GM21390 (cell line): Measurements from ENCODE around the gene TKTL2.

Experiments
- ATAC-seq: cut with Tn5 transposase; IDR thresholded peaks from one replicate; pipeline ENCODE4 v1.9.1; 2021; ENCODE audit not compliant: unreplicated experiment

Gene TKTL2

GRCh38 chr4:163473576-163473975 is at the start of gene TKTL2:
TKTL2 (minus strand) TSS chr4:163473754; CDS start chr4:163473734, 20 bp downstream.
- no peak for ATAC-seq

GRCh38 chr4:163515198-163515597 is 41.6 kb upstream of the TKTL2 start:
- ATAC-seq, result no peak

DNA sequence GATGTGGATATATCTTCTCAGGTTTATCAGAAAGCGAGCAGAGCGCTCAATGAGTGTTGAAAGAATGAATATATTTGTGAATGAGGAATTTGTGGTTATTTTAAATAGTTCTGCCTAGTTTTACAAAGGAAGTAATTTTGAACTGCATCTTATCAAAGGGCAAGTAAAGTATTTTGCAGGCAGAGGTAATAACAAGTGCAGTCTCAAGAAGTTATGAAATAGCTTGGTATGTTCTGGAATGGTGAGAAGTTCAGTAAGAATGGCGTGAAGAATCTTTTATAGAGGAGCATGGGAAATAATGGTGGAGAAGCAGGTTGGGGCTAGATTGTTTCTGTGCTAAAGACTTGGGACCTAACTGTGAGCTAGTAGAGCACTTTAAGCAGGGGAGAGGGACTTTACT is 31.8 kb upstream of the TKTL2 start:
- no peak for ATAC-seq

GRCh38 chr4:163500586-163500985 is 27.0 kb upstream of the TKTL2 start:
- ATAC-seq, result no peak

GRCh38 chr4:163495900-163496299 is 22.3 kb upstream of the TKTL2 start:
- peak; percentile 20 for ATAC-seq

DNA sequence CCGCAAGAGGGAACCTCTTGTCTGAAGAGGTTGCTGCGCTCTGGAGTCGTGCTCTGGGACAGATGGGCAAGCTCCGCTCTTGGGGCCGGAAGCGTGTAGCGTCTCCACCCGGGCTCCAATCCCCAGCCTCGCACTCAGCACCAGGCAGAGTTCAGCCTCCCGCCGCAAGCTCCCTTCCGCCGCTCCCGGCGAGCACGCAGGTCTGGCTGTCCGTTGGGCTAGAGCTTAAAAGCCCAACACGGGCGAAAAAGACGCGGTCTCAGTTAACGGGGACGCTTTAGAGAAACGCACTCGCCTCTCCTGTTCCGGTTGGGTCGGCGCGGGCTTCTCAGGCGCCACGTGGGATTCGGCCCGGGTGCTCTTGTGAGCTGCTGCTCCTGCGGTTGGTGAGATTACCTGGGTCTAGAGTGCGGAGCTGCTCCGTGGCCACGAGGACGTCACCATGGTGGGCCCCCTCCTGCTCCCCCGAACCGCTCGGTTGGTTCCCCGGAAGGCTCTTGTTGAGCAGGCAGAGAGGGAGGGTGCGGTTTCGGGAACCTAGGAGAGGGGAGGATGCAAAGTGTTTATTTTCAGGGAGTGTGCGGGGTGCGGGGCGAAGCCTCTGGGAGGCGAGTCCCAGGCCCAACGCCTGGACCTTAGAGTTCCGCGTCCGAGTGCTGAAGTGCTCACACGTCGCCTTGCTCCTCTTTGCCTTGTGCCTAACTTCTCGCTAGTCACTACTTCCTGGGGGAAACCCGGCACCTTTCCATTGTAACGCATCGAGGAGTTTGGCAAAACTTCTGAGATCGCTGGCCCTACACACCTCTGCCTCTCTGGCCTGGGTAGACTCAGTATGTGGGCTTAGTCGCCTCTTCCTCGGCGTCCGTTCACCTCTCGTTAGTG is 21.0 kb upstream of the TKTL2 start, which contains the start of gene TMA16:
Gene TMA16, plus strand, starts transcription at position 331 of the 882 bp plus-strand sequence. Its CDS starts 112 bp downstream, at position 443.
- peak; percentile 80 for ATAC-seq

GRCh38 chr4:163493643-163494359 is 20.2 kb upstream of the TKTL2 start:
- peak; percentile 35 for ATAC-seq

DNA sequence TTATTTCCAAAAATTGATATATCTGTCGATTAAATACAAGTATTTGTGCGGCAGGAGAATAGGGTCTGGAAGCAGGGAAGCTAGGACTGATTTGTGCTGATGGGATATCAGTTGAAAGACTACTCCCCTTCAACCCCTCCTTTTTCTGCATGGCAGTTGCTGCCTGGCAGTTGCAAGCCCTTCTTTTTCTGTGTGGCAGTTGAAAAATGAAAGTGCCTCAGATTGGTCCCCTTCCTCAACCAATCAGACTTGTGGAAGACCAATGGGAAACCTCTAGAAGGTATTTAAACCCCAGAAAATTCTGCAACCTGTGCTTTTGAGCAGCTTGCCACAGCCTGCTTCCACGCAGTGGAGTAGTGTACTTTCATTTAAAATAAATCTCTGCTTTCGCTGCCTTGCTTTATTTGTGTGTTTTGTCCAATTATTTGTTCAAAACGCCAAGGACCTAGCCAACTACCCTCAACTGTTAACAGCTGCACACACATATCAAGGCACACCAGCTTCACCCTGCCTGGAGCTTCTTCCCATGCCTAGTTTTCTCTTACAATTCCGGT is 19.5 kb upstream of the TKTL2 start:
- ATAC-seq, result no peak

DNA sequence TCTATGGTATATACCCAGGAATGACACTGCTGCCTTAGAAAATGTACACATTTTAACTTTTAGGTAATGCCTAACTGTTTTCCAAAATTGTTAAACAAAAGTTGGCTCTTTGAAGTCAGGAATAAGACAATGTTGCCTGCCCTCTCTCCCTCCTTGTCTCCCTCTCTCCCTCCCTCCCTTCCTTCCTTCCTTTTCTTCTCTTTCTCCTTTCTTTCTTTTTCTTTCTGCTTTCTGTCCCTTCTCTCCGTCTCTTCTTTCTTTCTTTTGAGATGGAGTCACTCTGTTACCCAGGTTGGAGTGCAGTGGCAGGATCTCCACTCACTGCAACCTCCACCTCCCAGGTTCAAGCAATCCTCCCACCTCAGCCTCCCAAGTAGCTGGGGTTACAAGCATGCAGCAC is 16.4 kb upstream of the TKTL2 start:
- ATAC-seq, result no peak

DNA sequence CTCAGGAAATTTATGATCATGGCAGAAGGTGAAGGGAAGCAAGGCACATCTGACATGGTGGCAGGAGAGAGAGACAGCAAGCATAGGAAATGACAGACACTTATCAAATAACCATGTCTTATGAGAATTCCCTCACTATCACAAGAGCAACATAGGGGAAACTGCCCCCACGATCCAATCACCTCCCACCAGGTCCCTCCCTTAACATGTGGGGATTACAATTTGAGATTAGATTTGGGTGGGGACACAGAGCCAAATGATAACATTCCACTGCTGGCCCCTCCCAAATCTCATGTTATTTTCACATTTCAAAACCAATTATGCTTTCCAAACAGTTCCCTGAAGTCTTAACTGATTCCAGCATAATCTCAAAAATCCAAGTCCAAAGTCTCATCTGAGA is 12.8 kb upstream of the TKTL2 start:
- no peak for ATAC-seq

DNA sequence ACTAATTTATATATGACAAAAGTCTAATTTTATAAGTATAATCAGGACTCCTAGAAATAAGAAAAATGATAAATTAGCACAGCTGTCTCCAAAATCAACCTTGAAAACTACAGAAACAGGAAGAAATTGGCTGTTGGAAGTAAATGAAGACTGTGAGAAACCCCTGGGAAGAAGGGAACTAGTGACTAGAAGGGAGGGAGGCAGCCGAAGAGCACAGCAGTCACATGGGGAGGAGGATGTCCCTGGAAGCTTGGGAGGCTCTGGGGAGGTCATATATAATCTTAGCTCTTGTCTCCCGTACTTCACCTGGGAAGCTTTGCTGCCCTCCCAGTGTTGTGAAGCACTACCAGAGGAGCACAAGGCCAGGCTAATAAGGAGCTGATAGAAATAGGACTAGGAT is 12.0 kb upstream of the TKTL2 start:
- ATAC-seq, result no peak

GRCh38 chr4:163484906-163485305 is 11.4 kb upstream of the TKTL2 start:
- peak; percentile 32 for ATAC-seq

DNA sequence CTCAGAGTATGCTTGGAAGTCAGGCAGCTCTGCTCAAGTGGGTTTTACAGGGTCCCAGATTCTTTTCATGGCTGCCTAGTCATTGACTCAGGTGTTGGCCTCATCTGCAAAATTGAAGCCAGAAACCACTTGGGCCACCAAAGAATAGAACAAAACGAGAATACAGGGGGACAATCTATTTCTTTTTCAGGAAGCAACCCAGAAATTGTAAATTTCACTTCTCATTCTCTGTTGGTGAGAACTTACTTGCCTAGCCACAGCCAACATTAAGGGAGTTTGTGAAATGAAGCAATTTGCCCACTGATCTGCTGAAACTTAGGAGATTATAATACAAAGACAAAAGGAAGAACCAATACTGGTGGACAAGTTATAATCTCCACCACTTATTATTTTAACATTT is 8.6 kb upstream of the TKTL2 start:
- ATAC-seq, result peak; percentile 78

DNA sequence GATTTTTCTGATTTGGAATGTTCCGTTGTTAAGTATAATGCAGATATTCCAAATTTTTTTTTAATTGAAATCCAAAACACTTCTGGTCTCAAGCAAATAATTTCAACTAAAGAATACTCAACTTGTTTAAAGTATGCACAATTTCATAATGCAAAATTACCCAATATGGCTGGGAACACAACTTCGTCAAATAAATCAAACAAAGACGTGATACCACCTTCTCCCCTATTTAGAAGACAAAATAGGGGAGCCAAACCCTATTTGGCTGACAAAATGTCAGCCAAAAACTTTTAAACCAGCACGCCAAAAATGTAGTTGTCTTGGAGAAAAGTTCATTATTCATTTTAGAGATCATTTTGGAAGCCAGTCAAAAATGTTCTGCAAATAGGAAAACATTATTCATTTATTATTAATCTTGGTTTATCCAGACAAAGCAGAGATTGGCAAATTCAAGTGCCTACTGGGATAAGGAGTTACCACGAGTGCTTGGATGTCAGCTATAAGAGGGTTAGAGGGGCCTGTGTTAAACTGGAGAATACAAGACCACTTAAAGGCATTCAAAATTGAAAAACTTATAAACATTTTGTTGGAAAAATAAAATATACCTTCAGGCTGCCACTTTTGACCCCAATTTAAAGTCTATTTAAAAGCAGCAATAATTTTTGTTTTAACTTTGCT is 3.3 kb upstream of the TKTL2 start:
- ATAC-seq, result no peak

DNA sequence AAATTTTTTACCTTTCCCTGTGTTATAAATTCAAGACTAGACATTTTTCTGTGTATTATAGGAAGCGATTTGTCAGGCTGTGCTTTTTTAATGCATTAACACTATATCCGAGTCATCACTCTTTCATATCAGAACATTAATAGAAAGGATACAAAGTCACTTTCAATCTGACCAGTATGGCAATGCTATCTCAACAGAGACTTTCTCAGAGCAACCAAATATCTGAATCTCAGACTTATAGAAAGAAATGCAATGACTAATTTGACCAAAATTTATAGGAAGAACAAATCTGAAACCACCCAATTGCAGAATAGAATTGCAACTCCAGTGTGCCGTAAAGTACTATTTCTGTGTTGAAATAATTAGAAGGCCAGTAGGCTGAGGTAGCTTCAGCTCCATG is 473 bp upstream of the TKTL2 start:
- no peak for ATAC-seq

- no peak for ATAC-seq
Observed at GRCh38 chr4:163473130-163473529, 424 bp downstream of the TKTL2 start.

GRCh38 chr4:163470391-163470790 is 3.2 kb downstream of the TKTL2 start:
- no peak for ATAC-seq

- no peak for ATAC-seq
Observed at GRCh38 chr4:163467082-163467770, 6.3 kb downstream of the TKTL2 start.

GRCh38 chr4:163462556-163462955 is 11.0 kb downstream of the TKTL2 start:
- ATAC-seq, result no peak

DNA sequence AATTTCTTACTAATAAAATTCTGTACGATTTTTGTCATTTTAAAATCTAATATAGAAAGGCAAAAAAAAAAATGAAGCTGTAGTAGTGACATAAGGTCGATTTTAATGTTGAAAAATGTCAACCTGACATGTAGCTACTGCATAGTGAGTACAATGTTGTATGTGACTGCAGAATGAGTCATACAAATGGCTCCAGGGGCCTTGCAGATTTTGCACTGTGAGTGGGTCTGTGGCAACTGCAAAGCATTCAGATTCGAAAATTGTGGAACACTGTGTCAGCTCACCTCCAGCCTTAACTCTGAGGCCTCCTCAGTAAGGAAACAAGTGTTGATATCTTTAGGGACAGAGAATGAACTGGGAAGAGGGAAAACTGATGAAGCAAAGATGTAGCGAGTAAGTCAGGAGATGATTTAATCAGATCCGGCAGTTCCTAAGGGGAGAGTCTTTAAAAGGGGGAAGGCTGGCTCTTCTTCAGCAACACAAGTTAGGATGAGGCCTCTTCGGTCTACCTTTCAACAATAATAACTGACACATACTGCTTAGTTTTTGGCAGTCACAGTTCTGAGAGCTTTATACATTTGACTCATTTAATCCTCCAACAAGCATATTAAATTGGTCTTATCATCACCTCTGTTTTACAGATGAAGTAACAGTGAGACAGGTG is 24.9 kb downstream of the TKTL2 start:
- ATAC-seq, result no peak
